GM21528 (cell line): ENCODE results near the gene ANKRD36C.
"Not testable (repeated sequence)": the region's sequence is repeated elsewhere in the genome, so short reads cannot be mapped to it uniquely, and the experiment has no call there.

Source experiments
- ATAC-seq: cut with Tn5 transposase; IDR thresholded peaks from one replicate; pipeline ENCODE4 v1.9.1; 2021; ENCODE audit warnings: mild to moderate bottlenecking, moderate library complexity; ENCODE audit not compliant: unreplicated experiment, low FRiP score

ANKRD36C gene

DNA sequence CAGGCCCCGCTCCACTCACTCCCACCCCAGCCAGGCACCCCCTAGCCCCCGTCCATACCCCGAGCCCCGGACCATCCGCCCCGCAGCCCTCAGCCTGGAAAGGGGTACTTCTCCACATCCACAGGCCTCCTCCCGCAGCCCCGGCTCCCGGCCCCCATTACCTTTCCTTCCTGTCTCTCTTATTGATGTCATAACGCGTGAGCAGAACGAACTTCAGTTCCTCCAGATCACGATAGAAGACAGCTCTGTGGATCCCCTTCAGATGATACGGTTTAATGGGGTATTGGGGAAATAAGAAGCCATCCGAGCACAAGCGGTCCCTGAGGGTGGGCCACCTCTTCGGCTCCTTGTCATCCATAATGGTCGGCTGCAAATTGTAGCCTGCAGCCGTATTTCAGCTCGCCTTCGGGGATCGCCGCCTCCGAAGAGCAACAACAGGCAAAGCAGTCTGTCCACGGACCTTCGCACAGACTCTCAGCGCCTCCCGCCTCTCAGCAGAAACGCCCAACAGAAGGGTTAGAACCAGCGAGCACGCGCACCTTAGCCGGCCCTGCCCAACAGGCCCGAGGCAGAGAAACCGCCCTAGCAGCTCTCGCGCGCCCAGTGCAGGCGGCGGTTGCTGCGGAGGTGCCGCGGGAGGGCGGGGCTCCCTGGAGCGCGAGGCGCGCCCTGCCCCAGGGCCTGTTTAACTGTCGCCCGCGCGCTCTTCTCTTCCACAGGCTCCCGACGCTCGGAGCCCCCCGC, at the start of gene ANKRD36C:
Gene ANKRD36C (minus strand): TSS at position 474 of the 744 bp plus-strand sequence. CDS start 116 bp downstream, at position 358.
- ATAC-seq = peak; percentile 92

DNA sequence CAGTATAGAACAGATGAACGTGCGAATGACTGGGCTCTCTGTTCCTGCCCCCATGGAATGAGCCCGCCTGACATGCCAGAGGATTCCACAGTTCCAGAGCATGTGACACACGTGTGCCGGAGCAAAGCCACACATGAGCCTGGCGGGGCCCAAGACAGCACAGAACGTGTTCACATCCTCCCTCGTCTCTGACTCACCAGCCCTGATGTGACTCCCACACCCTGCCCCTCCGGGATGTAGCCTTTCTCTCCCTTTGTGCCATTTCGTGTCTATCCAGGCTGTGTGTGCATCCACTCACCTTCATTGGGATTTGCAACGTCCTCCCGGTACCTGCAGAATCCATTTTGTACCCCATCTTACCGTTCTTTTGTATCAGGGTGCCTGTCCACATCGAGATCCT, 43.9 kb upstream of the ANKRD36C start:
- not testable (repeated sequence) for ATAC-seq

GRCh38 chr2:96034792-96035191, 43.2 kb upstream of the ANKRD36C start, which contains the start of gene GPAT2:
Gene GPAT2, minus strand, starts transcription at chr2:96034916. Its CDS starts 2,557 bp downstream, at chr2:96032359.
- ATAC-seq = not testable (repeated sequence)

DNA sequence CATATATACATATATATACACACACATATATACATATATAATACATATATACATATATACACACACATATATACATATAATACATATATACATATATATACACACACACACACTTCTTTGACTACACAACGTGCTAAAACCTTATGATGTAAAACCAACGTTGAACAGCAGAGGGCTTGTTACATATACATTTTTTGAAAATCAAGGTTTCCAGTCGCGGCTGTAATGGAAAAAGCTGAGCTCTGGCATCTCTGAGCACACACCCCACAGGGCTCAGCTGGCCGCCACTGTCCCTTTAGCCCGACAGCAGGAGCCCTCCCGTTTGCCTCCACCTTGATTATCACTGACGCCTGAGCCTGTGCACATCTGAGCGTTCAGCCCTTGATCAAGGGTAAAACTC, 42.4 kb upstream of the ANKRD36C start:
- ATAC-seq = not testable (repeated sequence)

DNA sequence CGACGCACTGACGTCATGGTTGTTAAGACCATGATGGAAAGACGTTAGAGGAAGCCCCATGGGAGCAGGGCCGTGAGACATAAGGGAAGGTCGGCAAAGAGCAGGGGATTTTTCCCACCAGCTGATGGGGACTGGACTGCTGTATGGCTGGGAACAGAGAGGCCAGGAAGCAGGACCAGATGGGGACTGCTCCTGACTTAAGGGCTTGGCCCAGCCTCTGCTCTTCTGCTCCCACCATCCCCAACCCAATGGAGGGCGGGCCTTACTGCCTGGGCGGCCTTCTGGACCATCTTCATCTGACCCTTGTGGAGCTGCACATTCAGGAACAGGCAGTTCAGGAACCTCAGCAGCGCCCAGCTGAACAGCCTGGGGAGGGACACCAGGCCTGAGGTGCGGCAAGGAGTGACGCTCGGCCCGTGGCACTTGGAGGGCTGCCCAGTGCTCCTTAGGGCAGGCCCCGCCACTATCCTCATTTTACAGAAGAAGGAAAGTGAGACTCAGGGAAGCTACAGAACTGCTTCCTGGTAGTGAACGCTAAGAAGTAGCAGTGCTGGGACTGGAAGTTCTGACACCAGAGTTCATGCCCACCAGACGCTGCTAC, 36.2 kb upstream of the ANKRD36C start:
- ATAC-seq = not testable (repeated sequence)

GRCh38 chr2:96025755-96026154, 34.1 kb upstream of the ANKRD36C start:
- not testable (repeated sequence) for ATAC-seq

DNA sequence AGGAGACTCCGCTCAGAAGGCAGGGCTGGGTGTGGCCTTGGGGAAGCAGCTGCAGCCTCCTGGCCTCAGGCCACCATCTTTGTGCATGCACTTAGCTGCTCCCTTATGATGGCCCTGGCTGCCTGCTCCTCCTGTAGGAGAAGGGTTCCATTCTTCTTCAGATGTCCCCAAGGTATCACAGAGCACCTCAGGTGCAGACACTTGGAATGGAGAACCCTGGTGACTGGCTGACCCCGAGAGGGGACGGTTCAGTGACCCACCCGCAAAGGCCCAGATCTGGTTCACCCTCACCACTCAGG, 33.5 kb upstream of the ANKRD36C start:
- ATAC-seq = no peak

DNA sequence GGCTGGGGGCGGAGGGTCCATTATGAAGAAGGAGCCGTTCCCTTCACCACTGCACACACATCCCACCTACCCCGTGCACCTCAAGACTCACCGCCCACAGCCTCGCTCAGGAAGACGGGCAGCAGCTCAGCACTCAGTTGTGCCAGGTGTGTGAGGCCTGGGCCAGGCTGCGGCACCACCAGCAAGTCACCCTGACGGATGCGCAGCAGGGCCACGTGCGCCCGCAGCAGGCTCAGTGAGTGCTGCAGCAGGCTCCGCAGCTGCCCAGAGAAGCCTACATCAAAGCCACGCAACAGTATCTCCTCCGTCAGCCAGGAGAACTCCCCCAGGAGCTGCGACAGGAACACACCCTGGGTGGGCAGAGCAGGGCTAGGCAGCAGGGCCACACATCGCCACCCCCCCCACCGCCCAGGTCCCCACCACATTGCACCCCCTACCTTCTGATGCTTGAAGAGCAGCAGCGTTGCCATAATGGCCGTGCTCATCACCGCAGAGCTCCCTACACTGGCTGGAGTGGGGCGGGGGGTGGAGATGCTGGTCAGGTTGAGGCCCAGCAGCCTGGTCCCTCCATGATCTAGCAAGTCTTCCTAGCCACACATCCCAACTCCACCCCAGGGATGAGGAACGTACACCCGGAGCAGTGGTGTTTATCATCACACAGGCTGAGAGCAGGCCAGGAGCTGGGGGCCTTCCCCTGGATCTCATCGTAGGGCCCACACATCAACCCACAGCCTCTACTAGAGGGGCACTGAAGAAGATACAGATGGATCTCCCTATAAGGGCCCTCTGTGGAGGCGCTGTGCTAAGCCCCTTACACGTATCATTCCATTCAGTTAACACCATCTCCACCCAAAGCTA, 32.9 kb upstream of the ANKRD36C start:
- ATAC-seq = no peak

- not testable (repeated sequence) for ATAC-seq
Measured at GRCh38 chr2:96023701-96024100, 32.1 kb upstream of the ANKRD36C start.

DNA sequence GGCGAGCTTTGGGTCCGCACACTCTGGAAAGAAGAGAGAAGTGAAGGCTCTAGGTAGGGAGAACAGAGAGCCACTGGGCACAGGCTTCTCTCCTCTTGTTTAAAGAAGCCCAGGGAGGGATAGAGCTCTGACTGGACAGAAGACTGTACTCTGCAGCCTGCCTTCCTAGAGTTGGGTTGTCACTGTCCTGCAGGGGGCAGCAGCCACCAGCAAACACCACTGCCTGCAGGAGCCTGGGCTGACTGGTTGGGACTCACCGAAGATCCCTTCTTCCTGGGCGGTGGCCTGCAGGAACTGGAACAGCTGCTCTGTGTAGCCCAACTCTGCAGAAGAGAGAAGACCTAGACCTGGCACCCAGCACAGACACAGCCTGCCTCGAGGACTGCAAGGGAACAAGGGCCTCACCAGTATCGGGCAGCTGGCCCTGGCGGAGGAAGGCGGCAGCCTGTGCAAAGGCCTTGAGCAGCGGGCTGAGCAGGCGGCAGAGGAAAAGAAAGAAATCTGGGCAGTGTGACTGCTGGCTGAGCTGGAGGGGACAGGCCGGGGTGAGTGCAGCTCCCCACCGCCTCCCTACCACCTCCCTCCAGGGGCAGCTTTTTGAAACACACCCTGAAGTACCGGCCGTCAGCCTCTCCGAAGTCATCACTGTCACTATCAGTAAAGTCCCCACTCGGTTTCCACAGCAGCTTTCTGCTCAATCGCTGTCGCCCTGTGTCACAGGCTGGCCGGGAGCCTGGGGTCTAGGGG, 31.2 kb upstream of the ANKRD36C start:
- ATAC-seq = peak; percentile 56

- ATAC-seq = not testable (repeated sequence)
Measured at GRCh38 chr2:96022126-96022525, 30.5 kb upstream of the ANKRD36C start.

DNA sequence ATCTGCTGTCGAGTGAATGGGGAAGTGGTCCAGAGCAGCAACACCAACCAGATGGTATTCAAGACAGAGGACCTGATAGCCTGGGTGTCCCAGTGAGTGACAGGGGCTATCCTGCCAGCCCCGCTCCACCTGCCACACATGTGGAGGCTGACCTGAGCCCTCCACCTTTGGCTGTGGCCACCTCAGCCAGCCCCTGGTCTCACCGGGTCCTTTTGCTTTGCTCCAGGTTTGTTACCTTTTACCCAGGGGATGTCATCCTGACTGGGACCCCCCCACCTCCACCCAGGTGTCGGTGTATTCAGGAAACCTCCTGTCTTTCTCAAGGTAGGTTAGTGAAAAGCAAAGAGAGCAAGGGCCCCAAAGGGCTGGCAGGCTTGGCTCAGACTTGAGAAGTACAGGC, 29.5 kb upstream of the ANKRD36C start:
- not testable (repeated sequence) for ATAC-seq

DNA sequence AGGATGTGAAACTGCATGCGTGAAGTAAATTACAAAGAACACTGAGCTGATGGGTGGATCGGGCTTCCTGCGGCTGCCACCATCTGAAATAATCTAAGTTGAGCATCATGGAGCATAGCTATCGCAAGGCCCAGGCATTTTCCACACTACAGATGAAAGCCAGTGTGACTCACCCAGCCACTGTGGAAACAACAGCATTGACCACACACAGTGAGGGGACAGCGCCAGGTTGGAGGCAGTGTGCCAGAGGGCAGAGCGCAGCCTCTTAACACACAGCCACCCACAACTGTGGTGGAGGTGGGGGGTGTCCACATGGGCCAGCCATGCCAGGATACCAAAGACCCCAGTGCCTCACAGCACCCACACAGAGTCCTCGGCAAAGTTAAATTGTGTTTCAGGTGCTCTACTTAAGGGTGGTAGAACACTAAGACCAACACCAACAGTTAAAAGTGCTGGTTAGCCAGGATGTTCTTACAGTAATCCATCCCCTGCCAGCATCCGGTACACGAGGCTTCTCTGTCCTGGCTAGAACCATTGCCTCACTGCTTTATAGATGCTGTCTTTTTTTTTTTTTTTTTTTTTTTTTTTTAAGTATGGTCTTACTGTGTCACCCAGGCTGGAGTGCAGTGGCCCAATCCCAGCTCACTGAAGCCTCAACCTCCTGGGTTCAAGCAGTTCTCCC, 28.4 kb upstream of the ANKRD36C start:
- not testable (repeated sequence) for ATAC-seq

DNA sequence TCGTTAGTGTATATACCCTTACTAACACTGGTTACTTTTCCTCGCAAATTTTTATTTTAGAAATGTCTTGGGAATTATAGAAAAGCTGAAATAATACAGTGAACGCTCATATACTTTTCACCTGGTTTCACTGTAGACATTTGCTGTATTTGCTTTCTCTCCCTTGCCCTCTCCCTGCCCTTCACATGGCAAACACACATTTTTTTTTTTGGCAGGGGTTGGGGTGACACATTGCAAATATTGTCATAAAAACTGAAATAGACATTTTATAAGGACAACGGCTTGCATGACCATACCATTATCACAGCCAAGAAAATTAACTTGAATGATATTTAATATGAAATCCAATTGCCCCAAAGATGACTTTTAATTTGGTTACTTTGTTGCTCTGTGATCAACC, 24.7 kb upstream of the ANKRD36C start:
- ATAC-seq = not testable (repeated sequence)

GRCh38 chr2:96012792-96013264, 21.2 kb upstream of the ANKRD36C start:
- ATAC-seq = not testable (repeated sequence)

DNA sequence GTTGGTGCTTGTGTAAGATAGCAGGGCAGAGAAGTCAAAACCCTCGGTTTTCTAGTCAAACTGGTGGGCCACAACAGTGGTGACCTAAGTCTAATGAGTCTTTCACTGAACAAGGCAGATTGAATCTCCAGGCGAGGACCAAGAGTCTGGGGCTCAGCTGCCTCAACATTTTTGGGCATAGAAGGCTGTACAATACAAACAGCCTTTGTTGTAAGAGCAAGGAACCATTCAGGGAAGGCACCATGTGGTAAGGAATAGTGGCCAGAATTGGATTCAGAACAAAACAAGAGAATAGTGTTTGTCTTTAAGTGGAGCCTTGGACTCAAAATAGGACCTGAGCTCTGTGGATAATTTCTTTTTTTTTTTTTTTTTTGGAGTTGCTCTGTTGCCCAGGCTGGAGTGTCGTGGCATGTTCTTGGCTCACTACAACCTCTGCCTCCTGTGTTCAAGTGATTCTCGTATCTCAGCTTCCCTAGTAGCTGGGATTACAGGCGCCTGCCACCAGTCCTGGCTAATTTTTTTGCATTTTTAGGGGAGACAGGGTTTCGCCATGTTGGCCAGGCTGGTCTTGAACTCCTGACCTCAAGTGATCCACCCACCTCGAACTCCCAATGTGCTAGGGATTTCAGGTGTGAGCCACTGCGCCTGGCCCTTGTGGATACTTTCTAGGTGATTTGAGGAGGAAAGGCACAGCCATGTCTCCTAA, 20.6 kb upstream of the ANKRD36C start:
- ATAC-seq = not testable (repeated sequence)

GRCh38 chr2:96011129-96011455, 19.5 kb upstream of the ANKRD36C start:
- not testable (repeated sequence) for ATAC-seq

DNA sequence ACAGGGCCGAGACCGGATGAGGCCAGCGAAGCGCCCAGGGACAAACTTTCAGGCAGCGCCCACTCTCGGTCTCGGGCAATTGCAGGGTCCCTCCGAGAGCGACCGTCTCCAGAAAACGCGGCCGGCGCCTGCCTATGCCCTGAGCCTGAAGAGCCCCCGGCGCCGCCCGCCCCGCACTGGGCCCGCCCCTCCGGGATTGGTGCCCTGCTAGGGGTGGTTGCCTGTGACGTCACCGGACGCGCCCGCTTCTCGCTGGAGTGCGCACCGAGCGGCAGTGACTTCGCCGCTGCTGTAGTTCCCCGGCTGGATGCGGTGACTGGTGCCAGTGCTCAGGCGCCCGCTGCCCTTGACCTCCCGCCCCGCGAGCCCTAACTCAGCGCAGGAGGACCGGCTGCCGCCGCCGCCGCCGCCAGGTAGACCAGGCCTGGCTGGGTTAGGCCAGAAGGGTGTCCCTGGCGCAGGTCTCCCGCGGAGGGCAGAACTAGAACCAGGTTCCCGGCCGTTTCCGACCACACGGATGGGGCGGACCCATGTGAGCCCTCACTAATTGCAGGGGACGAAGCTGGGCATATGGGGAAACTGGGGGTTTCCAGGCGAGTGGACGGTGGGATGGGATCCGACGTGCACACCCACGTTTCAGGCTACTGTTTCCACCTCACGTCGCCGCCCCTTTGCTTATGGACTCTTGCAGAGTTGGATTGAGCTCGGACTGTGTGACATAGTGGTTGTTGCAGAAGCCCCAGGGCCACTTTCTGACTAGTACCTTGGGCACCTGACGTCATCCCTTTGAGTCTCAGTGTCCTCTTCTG, 18.9 kb upstream of the ANKRD36C start:
- peak; percentile 95 for ATAC-seq
